Liver (tissue), 9 donors: ENCODE results near the gene OR6X1. TPM values are rescaled to one million over a fixed set of nuclear protein-coding genes. Genes with fewer than 3 reads are reported as not detected.
"Not testable (repeated sequence)": the region's sequence is repeated elsewhere in the genome, so short reads cannot be mapped to it uniquely, and the experiment has no call there.

Experiments
- DNase-seq: peaks from one replicate; pipeline ENCODE4 v3.0.0-alpha.2; 2017; ENCODE audit warnings: low spot score
- H3K27ac ChIP-seq, 2 donors: one replicate each; pipeline ENCODE4 v1.7.0; 2013; ENCODE audit warnings: inconsistent platforms in 2 of 2, low read length in 2 of 2, control low read depth in 1 of 2, low read depth in 1 of 2, mild to moderate bottlenecking in 1 of 2
- H3K27me3 ChIP-seq, 4 donors: one replicate each; pipeline versions ENCODE4 v1.6.1 to v1.7.0; 2013; ENCODE audit warnings: low read length in 3 of 4, inconsistent platforms in 1 of 4, mild to moderate bottlenecking in 1 of 4, moderate library complexity in 1 of 4; ENCODE audit not compliant: control insufficient read depth in 4 of 4, insufficient read depth in 4 of 4
- H3K36me3 ChIP-seq, 4 donors: one replicate each; pipeline versions ENCODE4 v1.6.1 to v1.7.0; 2013; ENCODE audit warnings: low read length in 3 of 4, mild to moderate bottlenecking in 3 of 4, low read depth in 1 of 4, moderate library complexity in 1 of 4; ENCODE audit not compliant: control insufficient read depth in 4 of 4, insufficient read depth in 3 of 4
- H3K4me1 ChIP-seq, 4 donors: one replicate each; pipeline versions ENCODE4 v1.6.1 to v1.7.0; 2013; ENCODE audit warnings: low read length in 3 of 4, mild to moderate bottlenecking in 3 of 4, moderate library complexity in 1 of 4; ENCODE audit not compliant: control insufficient read depth in 4 of 4, insufficient read depth in 4 of 4
- H3K4me3 ChIP-seq, 3 donors: one replicate each; pipeline versions ENCODE4 v1.6.1 to v1.7.0; 2013; ENCODE audit warnings: low read length in 3 of 3, control low read depth in 1 of 3, low read depth in 1 of 3, mild to moderate bottlenecking in 1 of 3
- H3K9ac ChIP-seq, 2 donors: one replicate each; pipeline ENCODE4 v1.7.0; 2013; ENCODE audit warnings: low read length in 2 of 2, mild to moderate bottlenecking in 2 of 2, moderate library complexity in 2 of 2, control low read depth in 1 of 2, low read depth in 1 of 2
- H3K9me3 ChIP-seq, 4 donors: one replicate each; pipeline versions ENCODE4 v1.6.1 to v1.7.0; 2013; ENCODE audit warnings: low read length in 3 of 4; ENCODE audit not compliant: control insufficient read depth in 4 of 4
- ATF3 ChIP-seq: IDR thresholded peaks from 2 replicates; pipeline ENCODE4 v1.6.1; 2016; ENCODE audit warnings: antibody characterized with exemption
- CTCF ChIP-seq: fragments of 150-350 bp; IDR thresholded peaks from 2 replicates; pipeline ENCODE4 v1.5.1; 2017; ENCODE audit warnings: improper control_type of control experiment, low read depth, low read length; ENCODE audit not compliant: missing input control
- EGR1 ChIP-seq, 2 donors: IDR thresholded peaks; 2 replicates each; pipeline ENCODE4 v1.6.1; 2016 to 2018; ENCODE audit warnings: antibody characterized with exemption in 2 of 2, low read depth in 2 of 2
- FOXA2 ChIP-seq: IDR thresholded peaks from 2 replicates; pipeline ENCODE4 v1.6.1; 2016; ENCODE audit warnings: antibody characterized with exemption
- GABPA ChIP-seq, 2 donors: IDR thresholded peaks in 1 of 2; conservative IDR thresholded peaks in 1 of 2; 2 replicates each; pipeline ENCODE4 v1.6.1; 2016; ENCODE audit warnings: antibody characterized with exemption in 2 of 2, mild to moderate bottlenecking in 1 of 2, moderate library complexity in 1 of 2
- HNF4A ChIP-seq, 2 donors: conservative IDR thresholded peaks; 2 replicates each; pipeline ENCODE4 v1.6.1; 2016; ENCODE audit warnings: antibody characterized with exemption in 2 of 2, mild to moderate bottlenecking in 2 of 2
- HNF4G ChIP-seq: IDR thresholded peaks from 2 replicates; pipeline ENCODE4 v1.6.1; 2016; ENCODE audit warnings: antibody characterized with exemption
- JUND ChIP-seq, 2 donors: IDR thresholded peaks; 2 replicates each; pipeline ENCODE4 v1.6.1; 2016; ENCODE audit warnings: antibody characterized with exemption in 2 of 2
- NR2F2 ChIP-seq: IDR thresholded peaks from 2 replicates; pipeline ENCODE4 v1.6.1; 2016; ENCODE audit warnings: antibody characterized with exemption
- RAD21 ChIP-seq, 2 donors: IDR thresholded peaks; 2 replicates each; pipeline ENCODE4 v1.6.1; 2016; ENCODE audit warnings: antibody characterized with exemption in 2 of 2, mild to moderate bottlenecking in 2 of 2
- REST ChIP-seq: IDR thresholded peaks from 2 replicates; pipeline ENCODE4 v1.6.1; 2016; ENCODE audit warnings: antibody characterized with exemption, mild to moderate bottlenecking
- RXRA ChIP-seq, 2 donors: IDR thresholded peaks; 2 replicates each; pipeline ENCODE4 v1.6.1; 2017 to 2018; ENCODE audit warnings: antibody characterized with exemption in 2 of 2, mild to moderate bottlenecking in 1 of 2
- TAF1 ChIP-seq: conservative IDR thresholded peaks from 2 replicates; pipeline ENCODE4 v1.6.1; 2016; ENCODE audit warnings: antibody characterized with exemption, mild to moderate bottlenecking
- YY1 ChIP-seq: IDR thresholded peaks from 2 replicates; pipeline ENCODE4 v1.6.1; 2016; ENCODE audit warnings: antibody characterized with exemption, mild to moderate bottlenecking
- ZBTB33 ChIP-seq: IDR thresholded peaks from 2 replicates; pipeline ENCODE4 v1.6.1; 2016; ENCODE audit warnings: antibody characterized with exemption
- WGBS: extraction: QIAGEN DNeasy Blood & Tissue Kit; methylation state at CpG from one replicate; pipeline ENCODE4 v1.1.7; 2013; 5-methylcytosine and 5-hydroxymethylcytosine counted together
- polyA plus RNA-seq, 2 donors: library from polyadenylated mRNA; stranded (reverse) in 1 of 2; unstranded in 1 of 2; fragments of 200-250 nt in 1 of 2; fragments of >200 nt in 1 of 2; fragmentation: Nextera tagmentation in 1 of 2; extraction: Ambion mirVana in 1 of 2; gene quantifications; one replicate each; pipeline versions ENCODE4 v1.2.1 to v1.2.3, GENCODE V29; 2013 to 2015
- total RNA-seq, 2 donors: library from RNA; depleted of rRNA; stranded (reverse); fragments of >200 nt; gene quantifications; one replicate each; pipeline ENCODE4 v1.2.3, GENCODE V29; 2014
- donor health status: healthy.
- donor health status: healthy.
- donor health status: healthy.
- donor health status: healthy.
- donor health status: healthy.

The OR6X1 gene
- total and polyA plus RNA-seq, 4 donors: not detected

- WGBS: 88% methylated on average over 2 of the region's 2 CpGs
- H3K27me3 ChIP-seq: peaks cover 0 to 3% (median 0%) of the 10 kb centered on the region in 4 donors
- H3K27ac ChIP-seq: no peak overlapping the region
- no peak overlapping the region for H3K4me3 ChIP-seq
- H3K9me3 ChIP-seq: no peaks in the 10 kb centered on the region
- DNase-seq: no peak
- no peaks in the 10 kb centered on the region for H3K36me3 ChIP-seq
- TF ChIP-seq RXRA (IDR thresholded peaks at IDR 0.05): no peak
- TF ChIP-seq ATF3: no peak
- TF ChIP-seq EGR1 (IDR thresholded peaks at IDR 0.05; ENCODE audit: low read depth in 2 of 2): no peak
- no peak for TF ChIP-seq REST
- no peak for TF ChIP-seq GABPA (IDR thresholded peaks at IDR 0.05 in 1 of 2, conservative IDR thresholded peaks at IDR 0.05 in 1 of 2)
- TF ChIP-seq JUND (IDR thresholded peaks at IDR 0.05): no peak
- no peak for TF ChIP-seq RAD21 (IDR thresholded peaks at IDR 0.05)
- no peak for TF ChIP-seq ZBTB33
- no peak for TF ChIP-seq YY1
- no peak for TF ChIP-seq FOXA2
- no peak for TF ChIP-seq TAF1
- no peak for TF ChIP-seq NR2F2
- TF ChIP-seq HNF4A (conservative IDR thresholded peaks at IDR 0.05): no peak
- TF ChIP-seq CTCF: no peak
- TF ChIP-seq HNF4G: no peak
- H3K4me1 ChIP-seq: no peaks in the 10 kb centered on the region
- no peak overlapping the region for H3K9ac ChIP-seq
These were observed 36.3 kb downstream of the OR6X1 start for GRCh38 chr11:123718063-123718462.

- H3K36me3 ChIP-seq, H3K4me3 ChIP-seq, H3K27me3 ChIP-seq, H3K4me1 ChIP-seq, H3K9me3 ChIP-seq, H3K9ac ChIP-seq, H3K27ac ChIP-seq, DNase-seq: not testable (repeated sequence)
- 75% methylated on average over 3 of the region's 3 CpGs for WGBS
These were observed 41.7 kb downstream of the OR6X1 start for GRCh38 chr11:123712627-123713026.
